Mesenchymal stem cell (in vitro differentiated cells and primary cell): Measurements from ENCODE around the gene GLIPR1.

Experiments used
- DNase-seq: peaks from one replicate; pipeline ENCODE4 v3.0.0-alpha.2; 2013
- H2AFZ ChIP-seq: one replicate; pipeline ENCODE4 v1.6.1; 2013; ENCODE audit warnings: low read depth, mild to moderate bottlenecking, control low read depth, inconsistent platforms, low read length, moderate library complexity
- H2AK5ac ChIP-seq: 2 replicates; pipeline ENCODE4 v1.6.1; 2013; ENCODE audit warnings: low read length, moderate library complexity, mild to moderate bottlenecking, inconsistent platforms; ENCODE audit not compliant: severe bottlenecking
- H2BK120ac ChIP-seq: one replicate; pipeline ENCODE4 v1.6.1; 2013; ENCODE audit warnings: low read depth, mild to moderate bottlenecking, inconsistent platforms, low read length, moderate library complexity
- H2BK12ac ChIP-seq, 2 experiments: one replicate each; pipeline ENCODE4 v1.6.1; 2013; ENCODE audit warnings: inconsistent platforms in 2 of 2, low read length in 2 of 2, mild to moderate bottlenecking in 2 of 2, moderate library complexity in 2 of 2, control low read depth in 1 of 2
- H2BK15ac ChIP-seq: one replicate; pipeline ENCODE4 v1.6.1; 2013; ENCODE audit warnings: mild to moderate bottlenecking, low read depth, inconsistent platforms; ENCODE audit not compliant: poor library complexity, severe bottlenecking
- H2BK5ac ChIP-seq: 2 replicates; pipeline ENCODE4 v1.6.1; 2013; ENCODE audit warnings: low read depth, mild to moderate bottlenecking, low read length, control low read depth, inconsistent platforms; ENCODE audit not compliant: poor library complexity, severe bottlenecking
- H3K14ac ChIP-seq, 2 experiments: one replicate each; pipeline ENCODE4 v1.6.1; 2013; ENCODE audit warnings: inconsistent platforms in 2 of 2, low read length in 2 of 2, control low read depth in 1 of 2, mild to moderate bottlenecking in 1 of 2, moderate library complexity in 1 of 2
- H3K18ac ChIP-seq, 2 experiments: one replicate each; pipeline ENCODE4 v1.6.1; 2013; ENCODE audit warnings: inconsistent platforms in 2 of 2, low read length in 2 of 2, control low read depth in 1 of 2, low read depth in 1 of 2, mild to moderate bottlenecking in 1 of 2
- H3K23ac ChIP-seq, 2 experiments: one replicate each; pipeline ENCODE4 v1.6.1; 2013; ENCODE audit warnings: inconsistent platforms in 2 of 2, low read length in 2 of 2, mild to moderate bottlenecking in 2 of 2, moderate library complexity in 2 of 2, control low read depth in 1 of 2
- H3K27ac ChIP-seq: 2 replicates; pipeline ENCODE4 v1.5.1; 2013; ENCODE audit warnings: mild to moderate bottlenecking, moderate library complexity, low read length, control low read depth, inconsistent platforms; ENCODE audit not compliant: poor library complexity, severe bottlenecking
- H3K27me3 ChIP-seq, 2 experiments: 2 replicates each; pipeline versions ENCODE4 v1.6.1 to v1.7.0; 2013; ENCODE audit warnings: low read length in 2 of 2, mild to moderate bottlenecking in 2 of 2, moderate library complexity in 2 of 2, control low read depth in 1 of 2, inconsistent platforms in 1 of 2; ENCODE audit not compliant: control insufficient read depth in 1 of 2, insufficient read depth in 1 of 2
- H3K36me3 ChIP-seq, 2 experiments: 2 replicates each; pipeline versions ENCODE4 v1.6.1 to v1.7.0; 2013; ENCODE audit warnings: low read length in 2 of 2, control low read depth in 1 of 2, inconsistent platforms in 1 of 2, low read depth in 1 of 2, mild to moderate bottlenecking in 1 of 2; ENCODE audit not compliant: insufficient read depth in 2 of 2, control insufficient read depth in 1 of 2
- H3K4ac ChIP-seq, 2 experiments: one replicate each; pipeline ENCODE4 v1.6.1; 2013; ENCODE audit warnings: inconsistent platforms in 2 of 2, low read length in 2 of 2, mild to moderate bottlenecking in 2 of 2, moderate library complexity in 2 of 2, control low read depth in 1 of 2, low read depth in 1 of 2
- H3K4me1 ChIP-seq: 2 replicates; pipeline ENCODE4 v1.6.1; 2013; ENCODE audit warnings: low read depth, low read length, control low read depth; ENCODE audit not compliant: control insufficient read depth, insufficient read depth
- H3K4me2 ChIP-seq: 2 replicates; pipeline ENCODE4 v1.6.1; 2013; ENCODE audit warnings: low read length, mild to moderate bottlenecking, inconsistent platforms; ENCODE audit not compliant: poor library complexity, severe bottlenecking
- H3K4me3 ChIP-seq, 2 experiments: 2 replicates each; pipeline versions ENCODE4 v1.5.1 to v1.7.0; 2013; ENCODE audit warnings: low read length in 2 of 2, mild to moderate bottlenecking in 2 of 2, control low read depth in 1 of 2, low read depth in 1 of 2; ENCODE audit not compliant: insufficient read depth in 1 of 2
- H3K79me1 ChIP-seq: replicated peaks from 2 replicates; pipeline ENCODE4 v1.6.1; 2013; ENCODE audit warnings: mild to moderate bottlenecking, control low read depth, low read length, inconsistent platforms; ENCODE audit not compliant: poor library complexity, severe bottlenecking
- H3K9ac ChIP-seq: 2 replicates; pipeline ENCODE4 v1.7.0; 2013; ENCODE audit warnings: mild to moderate bottlenecking, low read length, moderate library complexity
- H3K9me3 ChIP-seq: 2 replicates; pipeline ENCODE4 v1.7.0; 2013; ENCODE audit warnings: mild to moderate bottlenecking, low read length; ENCODE audit not compliant: control insufficient read depth
- H4K8ac ChIP-seq: one replicate; pipeline ENCODE4 v1.6.1; 2013; ENCODE audit warnings: inconsistent platforms, mild to moderate bottlenecking, low read length, moderate library complexity
- H4K91ac ChIP-seq: one replicate; pipeline ENCODE4 v1.6.1; 2013; ENCODE audit warnings: mild to moderate bottlenecking, low read length, inconsistent platforms
- WGBS: methylation state at CpG from one replicate; pipeline ENCODE4 v1.1.7; 2013; ENCODE audit warnings: mixed read lengths; 5-methylcytosine and 5-hydroxymethylcytosine counted together

GLIPR1 gene

GRCh38 chr12:75503866-75504265 lies 23.3 kb downstream of the GLIPR1 start:
- Histone ChIP-seq H2BK12ac (no peak overlapping the region), H3K27ac (no peak overlapping the region)

GRCh38 chr12:75505706-75506312 lies 25.3 kb downstream of the GLIPR1 start:
- peaks cover 4% of the 10 kb centered on the region for H3K79me1 ChIP-seq
- H3K9me3 ChIP-seq: no peaks in the 10 kb centered on the region
- H4K8ac ChIP-seq: no peak overlapping the region
- no peak overlapping the region for H3K4me2 ChIP-seq
- H3K4me1 ChIP-seq: peaks cover 2% of the 10 kb centered on the region
- DNase-seq: peak; percentile 56
- no peak overlapping the region for H3K23ac ChIP-seq
- no peak overlapping the region for H4K91ac ChIP-seq
- H3K14ac ChIP-seq: no peak overlapping the region
- no peak overlapping the region for H3K27ac ChIP-seq
- 93% methylated on average over 2 of the region's 2 CpGs for whole genome bisulfite sequencing
- no peak overlapping the region for H2BK120ac ChIP-seq
- H3K4me3 ChIP-seq: no peak overlapping the region
- peak overlapping the region; percentile 98 for H3K9ac ChIP-seq
- no peak overlapping the region for H3K4ac ChIP-seq
- H2AK5ac ChIP-seq: no peak overlapping the region
- no peak overlapping the region for H2AFZ ChIP-seq
- no peak overlapping the region for H2BK5ac ChIP-seq
- no peak overlapping the region for H2BK15ac ChIP-seq
- H3K18ac ChIP-seq: no peak overlapping the region
- H2BK12ac ChIP-seq: no peak overlapping the region
- H3K27me3 ChIP-seq: no peaks in the 10 kb centered on the region
- peaks cover 0 to 60% of the 10 kb centered on the region in 2 experiments for H3K36me3 ChIP-seq

More at GRCh38 chr12:75503866-75504265, 23.3 kb downstream of the GLIPR1 start:
- Histone ChIP-seq H3K18ac (no peak overlapping the region), H3K9ac (peak overlapping the region; percentile 98), H4K8ac (no peak overlapping the region), H3K4me1 (no peaks in the 10 kb centered on the region), H3K4me3 (no peak overlapping the region), H3K9me3 (no peaks in the 10 kb centered on the region), H3K23ac (no peak overlapping the region), H4K91ac (no peak overlapping the region), H2BK120ac (no peak overlapping the region), H3K14ac (no peak overlapping the region), H3K4me2 (no peak overlapping the region), H3K27me3 (no peaks in the 10 kb centered on the region), H2AFZ (no peak overlapping the region), H3K4ac (no peak overlapping the region), H2BK15ac (no peak overlapping the region), H3K79me1 (peaks cover 4% of the 10 kb centered on the region), H2BK5ac (no peak overlapping the region), H3K36me3 (peaks cover 0 to 79% of the 10 kb centered on the region in 2 experiments), H2AK5ac (no peak overlapping the region)
- WGBS: 97% methylated on average over 2 of the region's 3 CpGs
- DNase-seq: no peak

GRCh38 chr12:75507086-75507485 lies 26.5 kb downstream of the GLIPR1 start:
- Histone ChIP-seq H2AK5ac (no peak overlapping the region), H2BK5ac (no peak overlapping the region), H3K14ac (no peak overlapping the region), H4K8ac (no peak overlapping the region), H4K91ac (no peak overlapping the region), H3K9ac (peak overlapping the region; percentile 98), H3K36me3 (peaks cover 0 to 47% of the 10 kb centered on the region in 2 experiments), H2AFZ (no peak overlapping the region), H3K4ac (no peak overlapping the region), H3K27ac (no peak overlapping the region), H3K23ac (no peak overlapping the region), H3K4me2 (no peak overlapping the region), H2BK12ac (no peak overlapping the region), H2BK15ac (no peak overlapping the region), H3K27me3 (no peaks in the 10 kb centered on the region), H3K18ac (no peak overlapping the region), H3K4me1 (peaks cover 2% of the 10 kb centered on the region), H3K9me3 (no peaks in the 10 kb centered on the region), H3K4me3 (no peak overlapping the region), H2BK120ac (no peak overlapping the region), H3K79me1 (peaks cover 2% of the 10 kb centered on the region)
- no peak for DNase-seq
- 100% methylated on average over 1 of the region's 2 CpGs for WGBS

GRCh38 chr12:75508159-75508558 lies 27.6 kb downstream of the GLIPR1 start:
- Histone ChIP-seq H3K9ac (peak overlapping the region; percentile 98), H3K4ac (no peak overlapping the region), H2BK5ac (no peak overlapping the region), H3K9me3 (no peaks in the 10 kb centered on the region), H4K8ac (no peak overlapping the region), H3K27ac (no peak overlapping the region), H3K36me3 (peaks cover 0 to 36% of the 10 kb centered on the region in 2 experiments), H3K14ac (no peak overlapping the region), H3K4me3 (peak overlapping the region in 1 of 2 experiments; percentile 10), H3K4me2 (no peak overlapping the region), H3K23ac (no peak overlapping the region), H3K79me1 (no peaks in the 10 kb centered on the region), H2BK12ac (no peak overlapping the region), H2BK15ac (no peak overlapping the region), H3K27me3 (no peaks in the 10 kb centered on the region), H2AFZ (no peak overlapping the region), H3K4me1 (peaks cover 2% of the 10 kb centered on the region), H2BK120ac (no peak overlapping the region), H3K18ac (no peak overlapping the region), H2AK5ac (no peak overlapping the region), H4K91ac (no peak overlapping the region)
- DNase-seq: no peak
- 98% methylated on average over 2 of the region's 2 CpGs for WGBS
